Ramos (cell line): ENCODE data around the gene CCDC102A.

ENCODE experiments used
- in situ Hi-C: fragments of 300-500 bp; cut with MboI; formaldehyde crosslinking; loops from one replicate; pipeline ENCODE4 v1.14.3; 2022; ENCODE audit warnings: low sequenced_read_pairs; ENCODE audit not compliant: unreplicated experiment

The CCDC102A gene

GRCh38 chr16:57469917-57470470, 66.4 kb downstream of the CCDC102A start:
- in situ Hi-C loops: no loop called here

- in situ Hi-C loops: no loop called here
These were observed 67.3 kb downstream of the CCDC102A start for GRCh38 chr16:57469046-57469445.

- in situ Hi-C loops: no loop called here
These were observed 68.0 kb downstream of the CCDC102A start for GRCh38 chr16:57468346-57468745.

- in situ Hi-C loops: no loop called here
These were observed 71.8 kb downstream of the CCDC102A start for GRCh38 chr16:57464523-57464922.

- in situ Hi-C loops: no loop called here
These were observed 73.4 kb downstream of the CCDC102A start for GRCh38 chr16:57462978-57463362.

GRCh38 chr16:57462209-57462977, 74.0 kb downstream of the CCDC102A start, which contains the start of gene POLR2C:
Gene POLR2C, plus strand, starts transcription at chr16:57462679. Its CDS starts 46 bp downstream, at chr16:57462725.
- in situ Hi-C loops: no loop called here
